CD14-positive monocyte (primary cell): ENCODE data around the gene SLC4A4. TPM values are rescaled to one million over a fixed set of nuclear protein-coding genes. Genes with fewer than 3 reads are reported as not detected.

Experiments used
- DNase-seq, 3 donors: peaks; one replicate each; pipeline ENCODE4 v3.0.0-alpha.2; 2011 to 2022
- H2AFZ ChIP-seq: 2 replicates; pipeline ENCODE4 v1.6.0; 2012; ENCODE audit warnings: mild to moderate bottlenecking, low read depth, low read length, inconsistent platforms; ENCODE audit not compliant: insufficient read depth, poor library complexity, severe bottlenecking
- H3K27ac ChIP-seq, 2 donors: 1 replicate in 1 of 2; 2 replicates in 1 of 2; pipeline ENCODE4 v1.5.1; 2012 to 2013; ENCODE audit warnings: low read length in 2 of 2, control low read depth in 1 of 2, inconsistent platforms in 1 of 2, low read depth in 1 of 2, mild to moderate bottlenecking in 1 of 2
- H3K27me3 ChIP-seq, 2 donors: one replicate each; pipeline versions ENCODE4 v1.6.0 to v1.6.1; 2011 to 2013; ENCODE audit warnings: low read length in 2 of 2; ENCODE audit not compliant: control insufficient read depth in 2 of 2, insufficient read depth in 2 of 2
- H3K36me3 ChIP-seq, 2 donors: replicated peaks in 1 of 2; 1 replicate in 1 of 2; 2 replicates in 1 of 2; pipeline versions ENCODE4 v1.5.1 to v1.6.1; 2012 to 2013; ENCODE audit warnings: low read length in 2 of 2, control low read depth in 1 of 2, inconsistent platforms in 1 of 2, mild to moderate bottlenecking in 1 of 2; ENCODE audit not compliant: insufficient read depth in 2 of 2, control insufficient read depth in 1 of 2
- H3K4me1 ChIP-seq, 2 donors: 1 replicate in 1 of 2; 2 replicates in 1 of 2; pipeline versions ENCODE4 v1.5.1 to v1.6.1; 2012 to 2013; ENCODE audit warnings: low read length in 2 of 2, control low read depth in 1 of 2, inconsistent platforms in 1 of 2, mild to moderate bottlenecking in 1 of 2, moderate library complexity in 1 of 2; ENCODE audit not compliant: insufficient read depth in 2 of 2, control insufficient read depth in 1 of 2
- H3K4me2 ChIP-seq: replicated peaks from 2 replicates; pipeline ENCODE3; 2012; ENCODE audit warnings: low read length, moderate library complexity, mild to moderate bottlenecking; ENCODE audit not compliant: poor library complexity, severe bottlenecking; ENCODE audit errors: extremely low read depth
- H3K4me3 ChIP-seq, 3 experiments: fragments of 200-600 bp in 1 of 3; sonication (generic) in 1 of 3; replicated peaks in 1 of 3; 1 replicate in 2 of 3; 2 replicates in 1 of 3; pipeline ENCODE4 v1.5.1; 2011 to 2013; ENCODE audit warnings: low read length in 3 of 3, mild to moderate bottlenecking in 3 of 3, control low read depth in 2 of 3, low read depth in 2 of 3, inconsistent platforms in 1 of 3, moderate library complexity in 1 of 3
- H3K79me2 ChIP-seq: 2 replicates; pipeline ENCODE4 v1.6.0; 2012; ENCODE audit warnings: mild to moderate bottlenecking, control low read depth, inconsistent platforms, low read length, moderate library complexity; ENCODE audit not compliant: insufficient read depth
- H3K9ac ChIP-seq: 2 replicates; pipeline ENCODE4 v1.6.0; 2017; ENCODE audit warnings: low read length, mild to moderate bottlenecking; ENCODE audit not compliant: insufficient read depth, poor library complexity, severe bottlenecking
- H3K9me3 ChIP-seq, 2 donors: replicated peaks in 1 of 2; 1 replicate in 1 of 2; 2 replicates in 1 of 2; pipeline versions ENCODE4 v1.5.1 to v1.6.1; 2012 to 2013; ENCODE audit warnings: low read length in 2 of 2, control low read depth in 1 of 2; ENCODE audit not compliant: control insufficient read depth in 1 of 2, insufficient read depth in 1 of 2
- H4K20me1 ChIP-seq: 2 replicates; pipeline ENCODE4 v1.6.0; 2012; ENCODE audit warnings: mild to moderate bottlenecking, low read length, control low read depth, moderate library complexity; ENCODE audit not compliant: insufficient read depth
- H3K27ac Mint-ChIP-seq, 7 donors: one replicate each; pipeline ENCODE4 v1.8.0; 2020; ENCODE audit warnings: mild to moderate bottlenecking in 7 of 7, mixed read lengths in 7 of 7, moderate library complexity in 6 of 7, inconsistent platforms in 2 of 7
- H3K27me3 Mint-ChIP-seq, 3 donors: one replicate each; pipeline ENCODE4 v1.8.0; 2021 to 2022; ENCODE audit warnings: low read depth in 3 of 3, mild to moderate bottlenecking in 3 of 3, mixed read lengths in 3 of 3, moderate library complexity in 3 of 3, inconsistent platforms in 1 of 3
- H3K36me3 Mint-ChIP-seq, 2 donors: one replicate each; pipeline ENCODE4 v1.8.0; 2020; ENCODE audit warnings: mixed read lengths in 2 of 2, inconsistent platforms in 1 of 2, mild to moderate bottlenecking in 1 of 2
- H3K4me1 Mint-ChIP-seq: one replicate; pipeline ENCODE4 v1.8.0; 2020; ENCODE audit warnings: mild to moderate bottlenecking, mixed read lengths
- H3K4me3 Mint-ChIP-seq, 2 donors: one replicate each; pipeline ENCODE4 v1.8.0; 2020; ENCODE audit warnings: mild to moderate bottlenecking in 2 of 2, mixed read lengths in 2 of 2, moderate library complexity in 1 of 2
- H3K9me3 Mint-ChIP-seq, 7 donors: one replicate each; pipeline ENCODE4 v1.8.0; 2020 to 2022; ENCODE audit warnings: mixed read lengths in 7 of 7, mild to moderate bottlenecking in 6 of 7, moderate library complexity in 6 of 7, inconsistent platforms in 2 of 7
- CTCF ChIP-seq: fragments of 200-600 bp; IDR thresholded peaks from one replicate; pipeline ENCODE4 v1.8.0; 2022; ENCODE audit warnings: antibody characterized with exemption, mild to moderate bottlenecking
- WGBS: methylation state at CpG from one replicate; pipeline ENCODE4 v1.1.5; 2013; ENCODE audit warnings: missing lambda C conversion rate; ENCODE audit not compliant: insufficient coverage; 5-methylcytosine and 5-hydroxymethylcytosine counted together
- intact Hi-C, 2 donors: fragments of 100-400 bp; cut with micrococcal nuclease; formaldehyde crosslinking; loops; one replicate each; pipeline versions ENCODE4 v1.15.0 to v1.15.1; 2023
- polyA plus RNA-seq, 3 donors: library from polyadenylated mRNA; depleted of rRNA in 1 of 3; unstranded in 2 of 3; stranded (reverse) in 1 of 3; fragments of 300-500 nt in 2 of 3; fragments of >200 nt in 1 of 3; fragmentation: Illumina TruSeq in 2 of 3; gene quantifications; 1 replicate in 2 of 3; 2 replicates in 1 of 3; pipeline ENCODE4 v1.2.3, GENCODE V29; 2012 to 2021

Gene SLC4A4
- polyA plus RNA-seq, 3 donors = 0.03 TPM; not detected in 2

- Histone ChIP-seq H3K4me3 (no peak overlapping the region), H3K4me1 (no peaks in the 10 kb centered on the region), H2AFZ (no peak overlapping the region), H3K79me2 (no peaks in the 10 kb centered on the region), H3K4me2 (no peak overlapping the region), H4K20me1 (no peaks in the 10 kb centered on the region), H3K27ac (no peak overlapping the region), H3K9me3 (no peaks in the 10 kb centered on the region), H3K27me3 (no peaks in the 10 kb centered on the region), H3K36me3 (no peaks in the 10 kb centered on the region), H3K9ac (no peak overlapping the region)
- Mint-ChIP-seq H3K9me3 (peaks cover 0 to 2% (median 0%) of the 10 kb centered on the region in 7 donors), H3K4me1 (no peaks in the 10 kb centered on the region), H3K27me3 (peaks cover 0 to 1% (median 0%) of the 10 kb centered on the region in 3 donors), H3K4me3 (no peak overlapping the region), H3K27ac (no peak overlapping the region), H3K36me3 (no peaks in the 10 kb centered on the region)
- WGBS = 100% methylated on average over 1 of the region's 4 CpGs
- intact Hi-C loops = no loop called here
- DNase-seq = no peak
- TF ChIP-seq CTCF = no peak
These were observed 148.6 kb downstream of the SLC4A4 start for GRCh38 chr4:71487344-71487920.

DNA sequence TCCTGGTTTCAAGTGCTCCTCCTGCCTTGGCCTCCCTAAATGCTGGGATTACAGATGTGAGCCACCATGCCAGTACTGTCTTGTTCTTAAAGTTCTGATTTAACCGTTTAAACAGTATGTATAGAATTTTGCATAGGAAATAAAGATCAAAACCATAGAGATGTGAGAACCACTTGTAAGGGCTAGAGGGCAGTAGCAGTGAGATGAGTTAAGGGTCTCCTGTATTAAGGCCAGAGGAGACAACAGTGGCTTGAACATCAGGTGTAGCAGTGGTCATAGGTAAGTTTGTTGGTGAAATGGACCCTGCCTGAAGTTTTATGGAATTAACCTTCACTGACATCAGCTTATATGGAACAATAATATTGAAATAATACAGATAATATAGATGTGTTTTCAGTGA is 155.7 kb downstream of the SLC4A4 start:
- Mint-ChIP-seq H3K36me3 (no peaks in the 10 kb centered on the region), H3K27ac (no peak overlapping the region), H3K4me1 (no peaks in the 10 kb centered on the region), H3K27me3 (peaks cover 0 to 1% (median 0%) of the 10 kb centered on the region in 3 donors), H3K9me3 (no peaks in the 10 kb centered on the region), H3K4me3 (no peak overlapping the region)
- Histone ChIP-seq H3K4me2 (no peak overlapping the region), H3K36me3 (no peaks in the 10 kb centered on the region), H3K9ac (no peak overlapping the region), H4K20me1 (no peaks in the 10 kb centered on the region), H3K27me3 (no peaks in the 10 kb centered on the region), H3K79me2 (no peaks in the 10 kb centered on the region), H3K9me3 (no peaks in the 10 kb centered on the region), H2AFZ (no peak overlapping the region), H3K27ac (no peak overlapping the region), H3K4me3 (no peak overlapping the region), H3K4me1 (no peaks in the 10 kb centered on the region)
- no peak for DNase-seq
- TF ChIP-seq CTCF = no peak
- no CpG with 5 or more reads among the region's 1 CpG for WGBS
- intact Hi-C loops = no loop called here
